Keratinocyte (primary cell): Measurements from ENCODE around the gene TCHH.

Experiments used
- CTCF ChIP-seq, 3 experiments: IDR thresholded peaks in 1 of 3; conservative IDR thresholded peaks in 1 of 3; optimal IDR thresholded peaks in 1 of 3; 2 replicates in 2 of 3; 3 replicates in 1 of 3; pipeline versions ENCODE3 to v1.5.1; 2011; ENCODE audit warnings: low read length in 3 of 3, mild to moderate bottlenecking in 3 of 3, moderate library complexity in 2 of 3, control low read depth in 1 of 3, inconsistent platforms in 1 of 3; ENCODE audit not compliant: insufficient read depth in 2 of 3; ENCODE audit errors: extremely low read depth in 1 of 3
- EZH2 ChIP-seq: IDR thresholded peaks from one replicate; pipeline ENCODE4 v1.6.1; 2012; ENCODE audit warnings: inconsistent platforms, mild to moderate bottlenecking, low read length, moderate library complexity

DNA sequence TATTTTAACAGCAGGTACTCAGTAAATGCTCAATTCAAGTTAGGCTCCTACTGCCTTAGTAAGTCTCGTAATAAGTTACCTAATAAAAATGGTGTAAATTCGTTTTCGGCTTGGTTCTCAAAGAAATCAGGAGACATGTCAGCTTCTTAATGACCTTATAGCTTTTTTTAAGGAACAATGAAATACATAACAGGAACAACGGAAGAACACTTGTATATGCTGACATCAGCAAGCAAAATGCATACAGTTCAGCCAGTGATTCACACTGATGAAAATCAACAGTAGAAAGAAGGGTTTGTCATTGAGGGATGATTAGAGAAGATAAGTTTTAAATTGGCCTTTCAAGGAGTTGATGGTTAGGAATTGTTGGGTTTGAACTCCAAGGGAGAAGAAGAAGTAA, 30.5 kb upstream of the TCHH start:
- TF ChIP-seq CTCF (optimal IDR thresholded peaks at IDR 0.05 in 1 of 3, IDR thresholded peaks at IDR 0.05 in 1 of 3, conservative IDR thresholded peaks at IDR 0.05 in 1 of 3; ENCODE audit: extremely low read depth in 1 of 3, insufficient read depth in 2 of 3, low read length in 3 of 3) (no peak), EZH2 (no peak)
